GM23338 (cell line): ENCODE measurements around the gene RFX4.

ENCODE experiments used
- CREB1 ChIP-seq: fragments of 250-450 bp; sonication (Bioruptor Pico); IDR thresholded peaks from 2 replicates; pipeline ENCODE4 v1.5.0; 2020; ENCODE audit warnings: low read depth, mild to moderate bottlenecking, moderate library complexity
- CTCF ChIP-seq, 2 experiments: fragments of 200-600 bp in 1 of 2; sonication (generic) in 1 of 2; conservative IDR thresholded peaks; 2 replicates each; pipeline versions ENCODE4 v1.5.1 to v1.6.1; 2016 to 2017; ENCODE audit warnings: antibody characterized with exemption in 2 of 2, low read depth in 2 of 2, mild to moderate bottlenecking in 2 of 2, moderate library complexity in 1 of 2
- EZH2 ChIP-seq: fragments of 200-600 bp; sonication (generic); IDR thresholded peaks from one replicate; pipeline ENCODE4 v1.8.0; 2017; ENCODE audit warnings: antibody characterized with exemption, mild to moderate bottlenecking, low read depth; ENCODE audit not compliant: unreplicated experiment
- EZH2phosphoT487 ChIP-seq: fragments of 200-600 bp; sonication (generic); IDR thresholded peaks from one replicate; pipeline ENCODE4 v1.8.1; 2018; ENCODE audit warnings: antibody characterized with exemption; ENCODE audit not compliant: unreplicated experiment
- NANOG ChIP-seq: IDR thresholded peaks from 2 replicates; pipeline ENCODE4 v1.6.1; 2016; ENCODE audit warnings: antibody characterized with exemption, borderline replicate concordance
- POLR2AphosphoS5 ChIP-seq: IDR thresholded peaks from 2 replicates; pipeline ENCODE4 v1.6.1; 2016; ENCODE audit warnings: antibody characterized with exemption, low read depth
- REST ChIP-seq: IDR thresholded peaks from one replicate; pipeline ENCODE4 v1.6.1; 2018; ENCODE audit warnings: antibody characterized with exemption; ENCODE audit not compliant: unreplicated experiment
- STAT1 ChIP-seq: IDR thresholded peaks from one replicate; pipeline ENCODE4 v1.6.1; 2016; ENCODE audit warnings: antibody characterized with exemption; ENCODE audit not compliant: unreplicated experiment
- ZNF114 ChIP-seq: fragments of 250-450 bp; sonication (Bioruptor Pico); IDR thresholded peaks from 2 replicates; pipeline ENCODE4 v1.5.0; 2020; ENCODE audit warnings: mild to moderate bottlenecking, moderate library complexity
- TF ChIP-seq, protein P1 (sequence below): IDR thresholded peaks from 2 replicates; pipeline ENCODE4 v1.6.1; 2016; ENCODE audit warnings: antibody characterized with exemption

- TF ChIP-seq CTCF (conservative IDR thresholded peaks at IDR 0.05; ENCODE audit: low read depth in 2 of 2) = no peak
- no peak for TF ChIP-seq CREB1 (CRISPR knock-in tag)
- no peak for TF ChIP-seq POLR2AphosphoS5
- no peak for TF ChIP-seq NANOG
- no peak for TF ChIP-seq STAT1
- TF ChIP-seq, protein P1, sequence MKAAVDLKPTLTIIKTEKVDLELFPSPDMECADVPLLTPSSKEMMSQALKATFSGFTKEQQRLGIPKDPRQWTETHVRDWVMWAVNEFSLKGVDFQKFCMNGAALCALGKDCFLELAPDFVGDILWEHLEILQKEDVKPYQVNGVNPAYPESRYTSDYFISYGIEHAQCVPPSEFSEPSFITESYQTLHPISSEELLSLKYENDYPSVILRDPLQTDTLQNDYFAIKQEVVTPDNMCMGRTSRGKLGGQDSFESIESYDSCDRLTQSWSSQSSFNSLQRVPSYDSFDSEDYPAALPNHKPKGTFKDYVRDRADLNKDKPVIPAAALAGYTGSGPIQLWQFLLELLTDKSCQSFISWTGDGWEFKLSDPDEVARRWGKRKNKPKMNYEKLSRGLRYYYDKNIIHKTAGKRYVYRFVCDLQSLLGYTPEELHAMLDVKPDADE = no peak
- no peak for TF ChIP-seq EZH2
- no peak for TF ChIP-seq EZH2phosphoT487
- TF ChIP-seq REST = no peak
- no peak for TF ChIP-seq ZNF114
Observed at GRCh38 chr12:106600503-106600902, 17.7 kb downstream of the RFX4 start.
